ENCODE results near the gene LCT. TPM values are rescaled to one million over a fixed set of nuclear protein-coding genes. Genes with fewer than 3 reads are reported as not detected.
A peak's percentile ranks its signal among the peaks of the same experiment; 100 is the strongest.

The LCT gene
- total and polyA plus RNA-seq, 9 of the 15 experiments (the other 6 are each of a cell fraction or from before 2014, with no cell fraction given): 0.01 to 0.04 (median 0.03) TPM; not detected in 4

- no peak overlapping the region for H3K9ac ChIP-seq (ENCODE audit: insufficient read depth in 1 of 2, low read depth in 2 of 2, low read length in 2 of 2)
- peak; percentile 93 for TF ChIP-seq ZNF764 (CRISPR knock-in tag; IDR thresholded peaks at IDR 0.05; ENCODE audit: low read depth)
- no peak for TF ChIP-seq ZNF133 (CRISPR knock-in tag; IDR thresholded peaks at IDR 0.05)
- no peak overlapping the region for H2AFZ ChIP-seq (ENCODE audit: low read depth, low read length)
- H3K27ac ChIP-seq (ENCODE audit: extremely low read depth, low read depth, low read length): no peak overlapping the region
- ChIA-PET CTCF (ENCODE audit: low intra/inter-chr PET ratio) (no interaction called here), POLR2A (interaction anchor here (1.2 kb wide), 1 partner anchor 116 kb away, joined by 3 read pairs; no protein-coding TSS in a partner anchor)
- FAIRE-seq (no peak), DNase-seq (ENCODE audit: extremely low read depth in 1 of 4, low spot score in 3 of 4) (no peak), ATAC-seq (no peak)
- no peaks in the 10 kb centered on the region for H3K36me3 ChIP-seq (ENCODE audit: control insufficient read depth, insufficient read depth, low read length)
- H3K9me1 ChIP-seq (ENCODE audit: control insufficient read depth, insufficient read depth, low read length): no peaks in the 10 kb centered on the region
- peaks cover 3 to 11% of the 10 kb centered on the region in 2 experiments; a peak in 3 of 5 replicates for H3K27me3 ChIP-seq (ENCODE audit: control insufficient read depth in 2 of 2, insufficient read depth in 2 of 2, low read length in 2 of 2)
- no TSS peak for BruUV-seq (replicated peaks)
- peaks cover 6% of the 10 kb centered on the region for H3K9me3 ChIP-seq (replicated peaks; ENCODE audit: control insufficient read depth, insufficient read depth, low read depth, low read length)
- no peak overlapping the region for H3K4me2 ChIP-seq (ENCODE audit: insufficient read depth, low read length)
- H3K4me3 ChIP-seq: no peak overlapping the region
- H3K4me1 ChIP-seq (replicated peaks in 1 of 2; ENCODE audit: control insufficient read depth in 2 of 2, insufficient read depth in 2 of 2, low read length in 2 of 2): peaks cover 0 to 3% of the 10 kb centered on the region in 2 experiments; a peak in 2 of 5 replicates
- H3K79me2 ChIP-seq (ENCODE audit: control insufficient read depth, insufficient read depth, low read length): no peaks in the 10 kb centered on the region
- in situ Hi-C loops (cut with MboI): no loop called here
- intact Hi-C loops (cut with micrococcal nuclease): no loop called here
- WGBS (ENCODE audit: insufficient coverage, low coverage, missing lambda C conversion rate): 23% methylated on average over 9 of the region's 9 CpGs
- H4K20me1 ChIP-seq (replicated peaks; ENCODE audit: control insufficient read depth, insufficient read depth, low read length): no peaks in the 10 kb centered on the region
Measured at GRCh38 chr2:135800513-135801460, 36.2 kb downstream of the LCT start.

DNA sequence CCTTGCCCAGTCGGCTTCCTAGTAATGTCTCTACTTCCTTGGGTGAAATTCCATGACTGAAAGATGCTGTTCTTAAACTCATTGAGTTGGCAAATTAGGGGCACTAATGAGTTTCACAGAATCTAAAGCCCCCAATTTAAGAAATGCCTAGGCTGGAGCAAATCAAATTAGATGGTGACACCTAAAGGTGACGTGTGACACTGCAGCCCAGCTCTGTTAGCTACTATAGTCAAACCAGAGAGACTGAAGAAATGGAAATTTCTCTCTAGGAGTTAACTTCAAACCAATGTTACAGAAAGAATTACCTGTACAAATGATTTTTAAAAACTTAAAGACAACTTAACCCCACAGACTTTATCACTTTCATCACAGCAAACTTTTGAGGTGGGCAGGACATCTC is 37.2 kb downstream of the LCT start:
- H3K9me3 ChIP-seq (replicated peaks; ENCODE audit: control insufficient read depth, insufficient read depth, low read depth, low read length): peaks cover 6% of the 10 kb centered on the region
- H3K36me3 ChIP-seq (ENCODE audit: control insufficient read depth, insufficient read depth, low read length): no peaks in the 10 kb centered on the region
- ChIA-PET CTCF (ENCODE audit: low intra/inter-chr PET ratio) (no interaction called here), POLR2A (no interaction called here)
- 0% methylated on average over 2 of the region's 2 CpGs for WGBS (ENCODE audit: insufficient coverage, low coverage, missing lambda C conversion rate)
- no peak overlapping the region for H3K27ac ChIP-seq (ENCODE audit: extremely low read depth, low read depth, low read length)
- ATAC-seq (no peak), FAIRE-seq (no peak), DNase-seq (ENCODE audit: extremely low read depth in 1 of 4, low spot score in 3 of 4) (peak in 1 of 4 experiments; percentile 25)
- H3K79me2 ChIP-seq (ENCODE audit: control insufficient read depth, insufficient read depth, low read length): no peaks in the 10 kb centered on the region
- no peak overlapping the region for H2AFZ ChIP-seq (ENCODE audit: low read depth, low read length)
- no peaks in the 10 kb centered on the region for H3K9me1 ChIP-seq (ENCODE audit: control insufficient read depth, insufficient read depth, low read length)
- H3K4me1 ChIP-seq (replicated peaks in 1 of 2; ENCODE audit: control insufficient read depth in 2 of 2, insufficient read depth in 2 of 2, low read length in 2 of 2): peaks cover 0 to 3% of the 10 kb centered on the region in 2 experiments; a peak in 2 of 5 replicates
- no peaks in the 10 kb centered on the region for H4K20me1 ChIP-seq (replicated peaks; ENCODE audit: control insufficient read depth, insufficient read depth, low read length)
- peaks cover 2 to 9% of the 10 kb centered on the region in 2 experiments; a peak in 3 of 5 replicates for H3K27me3 ChIP-seq (ENCODE audit: control insufficient read depth in 2 of 2, insufficient read depth in 2 of 2, low read length in 2 of 2)
- in situ Hi-C loops (cut with MboI): loop anchor here (10.0 kb wide), 1 partner anchor 805 kb away; no protein-coding TSS in a partner anchor
- intact Hi-C loops (cut with micrococcal nuclease): loop anchor here (5.0 kb wide), 1 partner anchor 327 kb away; no protein-coding TSS in a partner anchor
- no peak overlapping the region for H3K9ac ChIP-seq (ENCODE audit: insufficient read depth in 1 of 2, low read depth in 2 of 2, low read length in 2 of 2)
- no peak overlapping the region for H3K4me3 ChIP-seq
- no peak overlapping the region for H3K4me2 ChIP-seq (ENCODE audit: insufficient read depth, low read length)
- BruUV-seq (replicated peaks): no TSS peak
- no peak for TF ChIP-seq REST (IDR thresholded peaks at IDR 0.05; ENCODE audit: borderline replicate concordance)
- TF ChIP-seq REST (CRISPR knock-in tag; IDR thresholded peaks at IDR 0.05; ENCODE audit: low read depth): no peak
- peak; percentile 95 for TF ChIP-seq ZNF764 (CRISPR knock-in tag; IDR thresholded peaks at IDR 0.05; ENCODE audit: low read depth)

Data from K562 (cell line).